DMS153 (cell line): ENCODE data around the gene PPP1R9A.

Source experiments
- DNase-seq: peaks from one replicate; lab custom pipeline; 2025; lab: John Stamatoyannopoulos, UW

PPP1R9A gene

GRCh38 chr7:95097851-95098250 lies 190.5 kb downstream of the PPP1R9A start:
- DNase-seq = no peak

- DNase-seq = no peak
Measured at GRCh38 chr7:95099106-95099505, 191.7 kb downstream of the PPP1R9A start.

- DNase-seq = no peak
Measured at GRCh38 chr7:95101422-95101821, 194.0 kb downstream of the PPP1R9A start.

GRCh38 chr7:95102662-95103061 lies 195.3 kb downstream of the PPP1R9A start:
- DNase-seq = no peak

- DNase-seq = no peak
Measured at GRCh38 chr7:95104739-95105138, 197.3 kb downstream of the PPP1R9A start.

- DNase-seq = no peak
Measured at GRCh38 chr7:95105627-95106026, 198.2 kb downstream of the PPP1R9A start.

GRCh38 chr7:95106401-95106800 lies 199.0 kb downstream of the PPP1R9A start:
- DNase-seq = no peak

GRCh38 chr7:95110707-95111106 lies 203.3 kb downstream of the PPP1R9A start:
- DNase-seq = no peak

- no peak for DNase-seq
Measured at GRCh38 chr7:95113590-95113989, 206.2 kb downstream of the PPP1R9A start.

GRCh38 chr7:95126053-95126709 lies 218.8 kb downstream of the PPP1R9A start:
- peak; percentile 8 for DNase-seq

- DNase-seq = no peak
Measured at GRCh38 chr7:95132500-95132899, 225.1 kb downstream of the PPP1R9A start.

- no peak for DNase-seq
Measured at GRCh38 chr7:95139922-95140321, 232.5 kb downstream of the PPP1R9A start.

- DNase-seq = no peak
Measured at GRCh38 chr7:95141755-95142154, 234.4 kb downstream of the PPP1R9A start.

GRCh38 chr7:95144256-95144655 lies 236.9 kb downstream of the PPP1R9A start:
- no peak for DNase-seq

GRCh38 chr7:95155965-95156364 lies 248.6 kb downstream of the PPP1R9A start:
- no peak for DNase-seq

- no peak for DNase-seq
Measured at GRCh38 chr7:95157381-95157780, 250.0 kb downstream of the PPP1R9A start.

- DNase-seq = no peak
Measured at GRCh38 chr7:95169678-95170077, 262.3 kb downstream of the PPP1R9A start.

- DNase-seq = no peak
Measured at GRCh38 chr7:95172420-95172819, 265.0 kb downstream of the PPP1R9A start.

GRCh38 chr7:95190515-95190914 lies 283.1 kb downstream of the PPP1R9A start:
- no peak for DNase-seq

- no peak for DNase-seq
Measured at GRCh38 chr7:95191795-95192194, 284.4 kb downstream of the PPP1R9A start.

- DNase-seq = no peak
Measured at GRCh38 chr7:95198863-95199262, 291.5 kb downstream of the PPP1R9A start.

GRCh38 chr7:95199779-95200558 lies 292.6 kb downstream of the PPP1R9A start:
- peak; percentile 64 for DNase-seq

- no peak for DNase-seq
Measured at GRCh38 chr7:95200741-95201140, 293.3 kb downstream of the PPP1R9A start.

GRCh38 chr7:95201727-95202126 lies 294.3 kb downstream of the PPP1R9A start:
- no peak for DNase-seq
